ENCODE measurements around the gene ADCY7.

ADCY7 gene

GRCh38 chr16:50314665-50315064, 48.3 kb downstream of the ADCY7 start:
- H3K4me3 ChIP-seq (ENCODE audit: low read length): no peak overlapping the region
- no peak for TF ChIP-seq CTCF (IDR thresholded peaks at IDR 0.05; ENCODE audit: insufficient read depth, low read depth, low read length, missing control alignments)
- no peak for DNase-seq (ENCODE audit: low read depth)

GRCh38 chr16:50315346-50315997, 49.1 kb downstream of the ADCY7 start:
- DNase-seq (ENCODE audit: low read depth): no peak
- no peak overlapping the region for H3K4me3 ChIP-seq (ENCODE audit: low read length)
- no peak for TF ChIP-seq CTCF (IDR thresholded peaks at IDR 0.05; ENCODE audit: insufficient read depth, low read depth, low read length, missing control alignments)

GRCh38 chr16:50316102-50316847, 49.9 kb downstream of the ADCY7 start:
- DNase-seq (ENCODE audit: low read depth): peak; percentile 42
- no peak for TF ChIP-seq CTCF (IDR thresholded peaks at IDR 0.05; ENCODE audit: insufficient read depth, low read depth, low read length, missing control alignments)
- no peak overlapping the region for H3K4me3 ChIP-seq (ENCODE audit: low read length)

- no peak for DNase-seq (ENCODE audit: low read depth)
- no peak overlapping the region for H3K4me3 ChIP-seq (ENCODE audit: low read length)
- no peak for TF ChIP-seq CTCF (IDR thresholded peaks at IDR 0.05; ENCODE audit: insufficient read depth, low read depth, low read length, missing control alignments)
Observed at GRCh38 chr16:50316848-50317630, 50.7 kb downstream of the ADCY7 start.

- peak; percentile 36 for DNase-seq (ENCODE audit: low read depth)
- TF ChIP-seq CTCF (IDR thresholded peaks at IDR 0.05; ENCODE audit: insufficient read depth, low read depth, low read length, missing control alignments): no peak
- H3K4me3 ChIP-seq (ENCODE audit: low read length): no peak overlapping the region
Observed at GRCh38 chr16:50318796-50319578, 52.6 kb downstream of the ADCY7 start.

GRCh38 chr16:50320310-50320709, 54.0 kb downstream of the ADCY7 start:
- TF ChIP-seq CTCF (IDR thresholded peaks at IDR 0.05; ENCODE audit: insufficient read depth, low read depth, low read length, missing control alignments): no peak
- no peak overlapping the region for H3K4me3 ChIP-seq (ENCODE audit: low read length)
- no peak for DNase-seq (ENCODE audit: low read depth)

Measured in epithelial cell of esophagus (primary cell).